GM12878 (cell line): ENCODE data around the gene NECTIN1. TPM values are rescaled to one million over a fixed set of nuclear protein-coding genes. Genes with fewer than 3 reads are reported as not detected.

Source experiments
- ATAC-seq: fragments of 200-7000 bp; cut with Tn5 transposase; 3 replicates; pipeline ENCODE4 v1.9.1; 2020; ENCODE audit warnings: mild to moderate bottlenecking, moderate library complexity
- BruUV-seq: library from RNA; stranded (reverse); fragments of 400-500 nt; replicated peaks from 2 replicates; lab custom pipeline; 2021; lab: Mats Ljungman, UMichigan
- CTCF ChIA-PET: fragments of 300-600 bp; sonication (Branson Sonifier 250); formaldehyde crosslinking; extraction: SDS; loops from one replicate; lab custom pipeline; 2021; ENCODE audit warnings: inconsistent platforms; lab: Yijun Ruan, JAX
- POLR2A ChIA-PET: fragments of 350-600 bp; formaldehyde crosslinking; extraction: SDS; loops from one replicate; lab custom pipeline; 2021; ENCODE audit warnings: inconsistent platforms; lab: Charles Lee
- RAD21 ChIA-PET: fragments of 300-600 bp; sonication (Branson Sonifier 250); formaldehyde crosslinking; loops from one replicate; lab custom pipeline; 2023; ENCODE audit warnings: antibody characterized with exemption; ENCODE audit not compliant: unreplicated experiment; lab: Charles Lee
- SMC1A ChIA-PET: fragments of 300-600 bp; sonication (Branson Sonifier 250); formaldehyde crosslinking; loops from one replicate; lab custom pipeline; 2023; ENCODE audit not compliant: unreplicated experiment, uncharacterized antibody; lab: Charles Lee
- DNase-seq: peaks from one replicate; pipeline ENCODE4 v3.0.0-alpha.2; 2011; ENCODE audit warnings: low read depth, low spot score
- FAIRE-seq: peaks from 3 replicates; lab custom pipeline; 2011; peaks lifted over from hg19 to GRCh38; lab: Jason Lieb, UNC
- H2AFZ ChIP-seq: 2 replicates; pipeline ENCODE4 v1.6.0; 2011; ENCODE audit warnings: low read depth, low read length, control low read depth; ENCODE audit not compliant: control insufficient read depth
- H3K27ac ChIP-seq: 2 replicates; pipeline ENCODE4 v1.5.1; 2011; ENCODE audit warnings: control low read depth; ENCODE audit not compliant: control insufficient read depth, insufficient read depth
- H3K27me3 ChIP-seq, 2 experiments: replicated peaks in 1 of 2; 2 replicates each; pipeline versions ENCODE4 v1.6.0 to v1.6.1; 2011; ENCODE audit warnings: low read length in 1 of 2; ENCODE audit not compliant: control insufficient read depth in 2 of 2, insufficient read depth in 2 of 2
- H3K36me3 ChIP-seq, 2 experiments: 2 replicates each; pipeline ENCODE4 v1.5.1; 2011; ENCODE audit warnings: low read length in 1 of 2; ENCODE audit not compliant: control insufficient read depth in 2 of 2, insufficient read depth in 2 of 2
- H3K4me1 ChIP-seq: 2 replicates; pipeline ENCODE4 v1.6.1; 2011; ENCODE audit warnings: mild to moderate bottlenecking, low read length, moderate library complexity, mixed read lengths; ENCODE audit not compliant: control insufficient read depth, insufficient read depth
- H3K4me2 ChIP-seq: 2 replicates; pipeline ENCODE4 v1.6.0; 2011; ENCODE audit warnings: control low read depth; ENCODE audit not compliant: control insufficient read depth, insufficient read depth
- H3K4me3 ChIP-seq: fragments of 200-600 bp; sonication (generic); 2 replicates; pipeline ENCODE4 v1.5.1; 2016
- H3K79me2 ChIP-seq: 2 replicates; pipeline ENCODE4 v1.6.0; 2011; ENCODE audit warnings: low read length; ENCODE audit not compliant: control insufficient read depth, insufficient read depth
- H3K9ac ChIP-seq: 2 replicates; pipeline ENCODE4 v1.8.0; 2011; ENCODE audit warnings: low read length, control low read depth, mixed read lengths; ENCODE audit not compliant: control insufficient read depth, insufficient read depth
- H3K9me3 ChIP-seq: replicated peaks from 3 replicates; pipeline ENCODE4 v1.5.1; 2011; ENCODE audit warnings: mild to moderate bottlenecking, low read length; ENCODE audit not compliant: control insufficient read depth, insufficient read depth
- H4K20me1 ChIP-seq: 2 replicates; pipeline ENCODE4 v1.6.0; 2011; ENCODE audit not compliant: control insufficient read depth, insufficient read depth
- CBX5 ChIP-seq: sonication (generic); IDR thresholded peaks from 2 replicates; pipeline ENCODE4 v1.6.1; 2016; ENCODE audit warnings: low read depth, moderate library complexity, mild to moderate bottlenecking, inconsistent platforms
- E4F1 ChIP-seq: fragments of 450-650 bp; IDR thresholded peaks from 2 replicates; pipeline ENCODE4 v1.6.1; 2018; ENCODE audit warnings: borderline replicate concordance, mild to moderate bottlenecking; ENCODE audit not compliant: partially characterized antibody
- EED ChIP-seq: sonication (generic); IDR thresholded peaks from 2 replicates; pipeline ENCODE4 v1.6.1; 2016; ENCODE audit warnings: antibody characterized with exemption, low read depth
- EGR1 ChIP-seq, 2 experiments: IDR thresholded peaks; 1 replicate in 1 of 2; 2 replicates in 1 of 2; pipeline ENCODE4 v1.6.1; 2011 to 2012; ENCODE audit warnings: low read depth in 2 of 2, low read length in 2 of 2, borderline replicate concordance in 1 of 2, mild to moderate bottlenecking in 1 of 2, moderate library complexity in 1 of 2
- SMAD5 ChIP-seq: IDR thresholded peaks from 2 replicates; pipeline ENCODE4 v1.6.1; 2016; ENCODE audit warnings: antibody characterized with exemption, low read depth
- SREBF1 ChIP-seq: IDR thresholded peaks from 2 replicates; pipeline ENCODE4 v1.6.1; 2012; ENCODE audit warnings: mild to moderate bottlenecking, low read length
- SRF ChIP-seq, 2 experiments: IDR thresholded peaks; 2 replicates each; pipeline ENCODE4 v1.6.1; 2011; ENCODE audit warnings: low read depth in 2 of 2, low read length in 2 of 2, mild to moderate bottlenecking in 1 of 2, moderate library complexity in 1 of 2
- ZNF687 ChIP-seq: fragments of 450-650 bp; IDR thresholded peaks from 2 replicates; pipeline ENCODE4 v1.6.1; 2017; ENCODE audit warnings: mild to moderate bottlenecking, moderate library complexity
- WGBS: methylation state at CpG from one replicate; pipeline ENCODE4 v1.1.6; 2016; ENCODE audit warnings: low lambda C conversion rate; ENCODE audit not compliant: insufficient replicate concordance, insufficient coverage; ENCODE audit errors: missing lambda C conversion rate; 5-methylcytosine and 5-hydroxymethylcytosine counted together
- in situ Hi-C: fragments of 300-500 bp; cut with MboI; formaldehyde crosslinking; loops from 9 replicates; pipeline ENCODE4 v1.14.3; 2018; ENCODE audit warnings: mixed read lengths
- intact Hi-C: fragments of 100-400 bp; cut with micrococcal nuclease; formaldehyde crosslinking; loops from one replicate; pipeline ENCODE4 v1.14.2; 2022; ENCODE audit not compliant: unreplicated experiment
- polyA plus RNA-seq, 11 experiments: library from polyadenylated mRNA; depleted of rRNA in 4 of 11; unstranded in 6 of 11; stranded (reverse) in 5 of 11; fragments of >200 nt; fragmentation: Nextera tagmentation in 4 of 11; fragmentation: Illumina TruSeq in 1 of 11; extraction: Ambion mirVana in 4 of 11; extraction: Trizol in 1 of 11; gene quantifications; 1 replicate in 1 of 11; 2 replicates in 10 of 11; pipeline versions ENCODE4 v1.2.1 to v1.2.3, GENCODE V29; 2011 to 2016; ENCODE audit warnings: inconsistent platforms in 2 of 11, missing spikeins in 2 of 11, low read depth in 1 of 11
- total RNA-seq, 4 experiments: library from RNA; depleted of rRNA in 3 of 4; stranded (reverse); fragments of >200 nt in 3 of 4; fragmentation: Illumina TruSeq in 1 of 4; extraction: Trizol in 1 of 4; gene quantifications; 2 replicates each; pipeline versions ENCODE4 v1.2.1 to v1.2.3, GENCODE V29; 2013 to 2021
- TF ChIP-seq, protein P1 (sequence below): fragments of 150-350 bp; IDR thresholded peaks from 2 replicates; pipeline ENCODE4 v1.6.1; 2016; ENCODE audit warnings: low read depth, low read length

NECTIN1 gene
- total and polyA plus RNA-seq, 10 of the 15 experiments (the other 5 are each of a cell fraction or from before 2014, with no cell fraction given) = 0.97 to 9.2 (median 2.3) TPM

- no peak for TF ChIP-seq E4F1
- no peak for TF ChIP-seq SMAD5
Observed at GRCh38 chr11:119747868-119748660, 19.1 kb upstream of the NECTIN1 start (continued).

DNA sequence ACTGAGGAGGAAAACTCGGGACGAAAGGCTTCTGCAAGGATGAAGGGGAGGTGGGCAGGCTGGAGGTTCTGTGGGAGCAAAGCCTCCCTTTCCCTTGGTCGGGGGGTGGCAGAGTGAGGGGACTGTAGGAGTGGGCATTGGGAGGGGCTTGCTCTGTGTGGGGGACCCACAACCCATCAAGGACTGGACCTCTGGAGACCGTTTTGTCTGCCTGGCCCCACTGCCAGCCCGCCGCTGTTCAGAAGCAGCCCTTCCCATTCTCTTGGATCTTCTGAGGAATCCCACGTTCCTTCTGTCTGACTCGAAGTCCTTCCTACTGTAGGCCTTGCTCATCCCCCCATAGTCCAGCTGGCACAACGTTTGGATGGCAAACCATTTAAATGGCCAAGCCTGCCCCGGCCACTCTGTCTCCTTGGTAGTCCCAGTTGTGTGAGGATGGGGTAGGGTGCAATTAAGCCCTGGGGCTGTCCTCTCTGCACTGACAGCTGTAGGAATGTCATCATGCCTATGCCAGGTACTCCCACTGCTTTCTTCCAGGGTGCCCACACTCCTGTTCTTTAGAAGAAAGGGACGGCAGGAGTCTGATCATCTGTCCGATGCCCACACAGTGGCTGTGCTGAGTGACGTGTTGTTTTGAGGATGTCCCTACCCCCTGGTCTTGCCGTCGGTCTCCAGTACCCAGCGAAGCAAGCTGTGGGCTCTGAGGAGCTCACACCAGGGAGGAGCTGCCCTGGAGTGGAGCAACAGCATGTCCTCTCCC lies 17.0 kb upstream of the NECTIN1 start:
- BruUV-seq = no TSS peak
- ChIA-PET SMC1A (no interaction called here), RAD21 (interaction anchor here (1.4 kb wide), 1 partner anchor 17 kb away, joined by 3 read pairs; the partner anchor contains the start of gene NECTIN1), CTCF (no interaction called here), POLR2A (no interaction called here)
- ATAC-seq (no peak), FAIRE-seq (no peak), DNase-seq (no peak)
- Histone ChIP-seq H3K4me1 (no peaks in the 10 kb centered on the region; the same call in 1 of the 2 replicates), H2AFZ (no peak overlapping the region), H3K36me3 (no peaks in the 10 kb centered on the region), H3K9ac (no peak overlapping the region), H3K4me3 (no peak overlapping the region), H3K27ac (no peak overlapping the region), H3K27me3 (peaks cover 0 to 3% of the 10 kb centered on the region in 2 experiments; a peak in 3 of 4 replicates), H3K4me2 (no peak overlapping the region), H4K20me1 (no peaks in the 10 kb centered on the region), H3K79me2 (no peaks in the 10 kb centered on the region), H3K9me3 (no peaks in the 10 kb centered on the region)
- in situ Hi-C loops = no loop called here
- intact Hi-C loops = no loop called here
- WGBS = 39% methylated on average over 16 of the region's 16 CpGs
- TF ChIP-seq ZNF687 (no peak), SREBF1 (no peak), EGR1 (IDR thresholded peaks at IDR 0.05; ENCODE audit: borderline replicate concordance in 1 of 2, low read depth in 2 of 2, low read length in 2 of 2) (no peak), EED (no peak), SRF (IDR thresholded peaks at IDR 0.05; ENCODE audit: low read depth in 2 of 2, low read length in 2 of 2) (no peak), CBX5 (no peak)
- TF ChIP-seq, protein P1, sequence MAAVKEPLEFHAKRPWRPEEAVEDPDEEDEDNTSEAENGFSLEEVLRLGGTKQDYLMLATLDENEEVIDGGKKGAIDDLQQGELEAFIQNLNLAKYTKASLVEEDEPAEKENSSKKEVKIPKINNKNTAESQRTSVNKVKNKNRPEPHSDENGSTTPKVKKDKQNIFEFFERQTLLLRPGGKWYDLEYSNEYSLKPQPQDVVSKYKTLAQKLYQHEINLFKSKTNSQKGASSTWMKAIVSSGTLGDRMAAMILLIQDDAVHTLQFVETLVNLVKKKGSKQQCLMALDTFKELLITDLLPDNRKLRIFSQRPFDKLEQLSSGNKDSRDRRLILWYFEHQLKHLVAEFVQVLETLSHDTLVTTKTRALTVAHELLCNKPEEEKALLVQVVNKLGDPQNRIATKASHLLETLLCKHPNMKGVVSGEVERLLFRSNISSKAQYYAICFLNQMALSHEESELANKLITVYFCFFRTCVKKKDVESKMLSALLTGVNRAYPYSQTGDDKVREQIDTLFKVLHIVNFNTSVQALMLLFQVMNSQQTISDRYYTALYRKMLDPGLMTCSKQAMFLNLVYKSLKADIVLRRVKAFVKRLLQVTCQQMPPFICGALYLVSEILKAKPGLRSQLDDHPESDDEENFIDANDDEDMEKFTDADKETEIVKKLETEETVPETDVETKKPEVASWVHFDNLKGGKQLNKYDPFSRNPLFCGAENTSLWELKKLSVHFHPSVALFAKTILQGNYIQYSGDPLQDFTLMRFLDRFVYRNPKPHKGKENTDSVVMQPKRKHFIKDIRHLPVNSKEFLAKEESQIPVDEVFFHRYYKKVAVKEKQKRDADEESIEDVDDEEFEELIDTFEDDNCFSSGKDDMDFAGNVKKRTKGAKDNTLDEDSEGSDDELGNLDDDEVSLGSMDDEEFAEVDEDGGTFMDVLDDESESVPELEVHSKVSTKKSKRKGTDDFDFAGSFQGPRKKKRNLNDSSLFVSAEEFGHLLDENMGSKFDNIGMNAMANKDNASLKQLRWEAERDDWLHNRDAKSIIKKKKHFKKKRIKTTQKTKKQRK = no peak
